ENCODE measurements around the gene C16orf82. TPM values are rescaled to one million over a fixed set of nuclear protein-coding genes. Genes with fewer than 3 reads are reported as not detected.

Gene C16orf82
- total RNA-seq, 1 experiment from 2014 or later: not detected

DNA sequence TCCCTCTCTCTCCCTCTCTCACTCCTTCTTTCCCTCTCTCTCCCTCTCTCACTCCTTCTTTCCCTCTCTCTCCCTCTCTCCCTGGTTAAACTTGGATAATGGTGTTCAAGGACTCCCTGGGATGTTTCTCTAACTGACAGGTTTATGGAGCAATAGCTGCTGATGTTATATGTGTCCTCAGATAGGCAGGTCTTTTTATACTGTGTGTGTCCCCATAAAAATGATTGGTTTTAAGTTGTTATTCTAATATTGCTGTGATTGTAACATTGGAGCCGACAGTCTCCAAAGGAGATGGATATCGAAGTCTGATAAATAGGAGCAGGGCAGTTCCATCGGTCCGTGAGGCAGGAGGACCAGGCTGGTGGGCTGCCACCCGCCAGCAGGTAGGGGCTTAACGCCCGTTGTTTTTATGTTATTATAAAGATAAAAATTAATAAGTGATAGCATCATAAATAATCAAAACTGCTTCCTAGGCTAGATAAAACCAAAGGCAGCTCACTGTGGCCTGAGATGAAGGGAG, 38.1 kb upstream of the C16orf82 start:
- Histone ChIP-seq H3K4ac (ENCODE audit: low read depth, low read length) (no peak overlapping the region), H2BK15ac (ENCODE audit: low read depth, low read length) (no peak overlapping the region), H4K8ac (replicated peaks; ENCODE audit: insufficient read length, low read depth, low read length) (no peak overlapping the region), H3K9me3 (ENCODE audit: control insufficient read depth, low read depth, low read length) (no peaks in the 10 kb centered on the region), H3K23me2 (ENCODE audit: insufficient read length, low read depth, low read length, poor library complexity, severe bottlenecking) (peaks cover 4% of the 10 kb centered on the region), H2BK5ac (ENCODE audit: insufficient read length, low read length) (no peak overlapping the region), H2AK5ac (ENCODE audit: insufficient read length, low read length) (no peak overlapping the region), H3T11ph (ENCODE audit: low read length) (no peak overlapping the region), H3K9ac (ENCODE audit: extremely low read depth, insufficient read length, low read length) (no peak overlapping the region), H2BK12ac (ENCODE audit: insufficient read length, low read depth, low read length) (no peak overlapping the region), H3K56ac (ENCODE audit: insufficient read length, low read depth, low read length) (no peak overlapping the region), H4K5ac (ENCODE audit: insufficient read length, low read depth, low read length) (no peak overlapping the region), H3K27ac (ENCODE audit: insufficient read length, low read depth, low read length) (no peak overlapping the region), H2AFZ (ENCODE audit: low read length) (no peak overlapping the region), H4K20me1 (ENCODE audit: control insufficient read depth, insufficient read depth, insufficient read length) (no peaks in the 10 kb centered on the region), H3K27me3 (ENCODE audit: insufficient read depth, low read length) (no peaks in the 10 kb centered on the region), H3K4me1 (ENCODE audit: insufficient read depth, low read length) (no peaks in the 10 kb centered on the region), H2BK120ac (ENCODE audit: low read depth, low read length, poor library complexity, severe bottlenecking) (no peak overlapping the region), H3K79me2 (ENCODE audit: insufficient read depth, low read length) (no peaks in the 10 kb centered on the region), H4K91ac (ENCODE audit: insufficient read length, low read depth, low read length) (no peak overlapping the region), H3K23ac (ENCODE audit: insufficient read length, low read depth, low read length) (no peak overlapping the region), H3K4me2 (ENCODE audit: insufficient read depth, insufficient read length, low read length) (no peak overlapping the region), H3K18ac (ENCODE audit: insufficient read length, low read depth, low read length) (no peak overlapping the region), H2BK20ac (ENCODE audit: low read depth, low read length, poor library complexity, severe bottlenecking) (no peak overlapping the region), H3K14ac (ENCODE audit: insufficient read depth, low read length) (no peak overlapping the region), H3K79me1 (ENCODE audit: insufficient read depth, low read depth, low read length, poor library complexity, severe bottlenecking) (no peaks in the 10 kb centered on the region)
- peaks cover 0 to under 1% (median 0%) of the 10 kb centered on the region in 3 experiments; a peak in 1 of 7 replicates for H3K36me3 Mint-ChIP-seq (ENCODE audit: insufficient read depth in 1 of 3, low read depth in 3 of 3)
- WGBS (ENCODE audit: extremely low coverage, insufficient read length, low lambda C conversion rate): no CpG with 5 or more reads among the region's 7 CpGs
- TF ChIP-seq, protein P1, sequence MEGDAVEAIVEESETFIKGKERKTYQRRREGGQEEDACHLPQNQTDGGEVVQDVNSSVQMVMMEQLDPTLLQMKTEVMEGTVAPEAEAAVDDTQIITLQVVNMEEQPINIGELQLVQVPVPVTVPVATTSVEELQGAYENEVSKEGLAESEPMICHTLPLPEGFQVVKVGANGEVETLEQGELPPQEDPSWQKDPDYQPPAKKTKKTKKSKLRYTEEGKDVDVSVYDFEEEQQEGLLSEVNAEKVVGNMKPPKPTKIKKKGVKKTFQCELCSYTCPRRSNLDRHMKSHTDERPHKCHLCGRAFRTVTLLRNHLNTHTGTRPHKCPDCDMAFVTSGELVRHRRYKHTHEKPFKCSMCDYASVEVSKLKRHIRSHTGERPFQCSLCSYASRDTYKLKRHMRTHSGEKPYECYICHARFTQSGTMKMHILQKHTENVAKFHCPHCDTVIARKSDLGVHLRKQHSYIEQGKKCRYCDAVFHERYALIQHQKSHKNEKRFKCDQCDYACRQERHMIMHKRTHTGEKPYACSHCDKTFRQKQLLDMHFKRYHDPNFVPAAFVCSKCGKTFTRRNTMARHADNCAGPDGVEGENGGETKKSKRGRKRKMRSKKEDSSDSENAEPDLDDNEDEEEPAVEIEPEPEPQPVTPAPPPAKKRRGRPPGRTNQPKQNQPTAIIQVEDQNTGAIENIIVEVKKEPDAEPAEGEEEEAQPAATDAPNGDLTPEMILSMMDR (conservative IDR thresholded peaks at IDR 0.05): no peak
- DNase-seq: no peak
- no peak overlapping the region for H3K27ac Mint-ChIP-seq
- H3K4me3 Mint-ChIP-seq: no peak overlapping the region
- H3K27me3 Mint-ChIP-seq (ENCODE audit: low read depth): no peaks in the 10 kb centered on the region; the same call in 1 of the 2 replicates
- no peaks in the 10 kb centered on the region for H3K9me3 Mint-ChIP-seq
- H3K4me1 Mint-ChIP-seq: peaks cover 0 to 2% of the 10 kb centered on the region in 2 experiments; a peak in 2 of 4 replicates
